H1 (cell line): ENCODE data around the gene TNRC6C. TPM values are rescaled to one million over a fixed set of nuclear protein-coding genes. Genes with fewer than 3 reads are reported as not detected.

Experiments
- CBX8 ChIP-seq: fragments of 300-800, 300-1000 bp; sonication (generic); IDR thresholded peaks from 2 replicates; pipeline ENCODE4 v1.7.1; 2016; ENCODE audit warnings: low read depth, low read length, borderline replicate concordance
- KDM1A ChIP-seq: fragments of 200-600, 300-600 bp; sonication (generic); IDR thresholded peaks from 2 replicates; pipeline ENCODE4 v1.7.1; 2016; ENCODE audit warnings: mild to moderate bottlenecking, low read length, borderline replicate concordance
- PHF8 ChIP-seq: fragments of 200-600 bp; sonication (generic); conservative IDR thresholded peaks from 2 replicates; pipeline ENCODE4 v1.7.1; 2012; ENCODE audit warnings: low read depth, mild to moderate bottlenecking, inconsistent platforms, low read length, moderate library complexity
- POU5F1 ChIP-seq: IDR thresholded peaks from 2 replicates; pipeline ENCODE4 v1.6.1; 2011; ENCODE audit warnings: low read depth, mild to moderate bottlenecking, low read length, moderate library complexity
- SIX5 ChIP-seq: IDR thresholded peaks from 2 replicates; pipeline ENCODE4 v1.6.1; 2011; ENCODE audit warnings: mild to moderate bottlenecking, low read depth, low read length
- polyA plus RNA-seq, 7 experiments: library from polyadenylated mRNA; depleted of rRNA in 3 of 7; stranded (reverse) in 5 of 7; unstranded in 2 of 7; fragments of >200 nt in 5 of 7; fragments of 200-250 nt in 2 of 7; gene quantifications; 1 replicate in 5 of 7; 2 replicates in 1 of 7; 4 replicates in 1 of 7; pipeline versions ENCODE4 v1.2.1 to v1.2.3, GENCODE V29; 2011 to 2013; ENCODE audit warnings: missing spikeins in 2 of 7, mixed read lengths in 2 of 7
- total RNA-seq: library from RNA; stranded (reverse); fragmentation: NEBNext Ultra II Directional; extraction: Animal tissue kit (Norgen Biotek cat#: 25700); gene quantifications from 2 replicates; pipeline ENCODE4 v1.2.1, GENCODE V29; 2021
- TF ChIP-seq, protein P1 (sequence below): IDR thresholded peaks from 2 replicates; pipeline ENCODE4 v1.6.1; 2011; ENCODE audit warnings: low read depth, mild to moderate bottlenecking, low read length; ENCODE audit not compliant: insufficient read depth

The TNRC6C gene
- total and polyA plus RNA-seq, 2 of the 8 experiments (the other 6 are each of a cell fraction or from before 2014, with no cell fraction given): 2.8 to 28.9 TPM

DNA sequence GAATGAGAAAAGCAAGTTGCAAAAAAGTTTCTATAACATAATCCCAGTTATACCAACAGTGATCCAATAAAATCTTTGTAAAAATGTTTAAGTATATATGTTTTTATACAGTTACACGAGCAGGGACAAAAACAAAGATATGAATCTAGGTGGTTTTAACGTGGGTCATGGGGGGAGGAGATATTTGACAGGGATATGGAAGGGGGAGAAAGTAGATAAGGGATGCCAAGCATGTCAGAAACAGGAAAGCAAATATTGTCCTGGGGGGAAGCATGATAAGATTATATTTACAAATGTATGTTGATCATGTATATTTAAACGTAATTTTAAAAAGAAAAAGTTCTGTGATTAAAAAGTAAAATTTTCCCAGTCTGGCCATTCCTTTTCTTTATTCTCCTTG is 43.1 kb downstream of the TNRC6C start (continued):
- TF ChIP-seq, protein P1, sequence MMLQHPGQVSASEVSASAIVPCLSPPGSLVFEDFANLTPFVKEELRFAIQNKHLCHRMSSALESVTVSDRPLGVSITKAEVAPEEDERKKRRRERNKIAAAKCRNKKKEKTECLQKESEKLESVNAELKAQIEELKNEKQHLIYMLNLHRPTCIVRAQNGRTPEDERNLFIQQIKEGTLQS: no peak
- TF ChIP-seq PHF8 (no peak), SIX5 (no peak), POU5F1 (no peak), CBX8 (no peak), KDM1A (no peak)
